Liver (tissue), 9 donors: ENCODE data around the gene BCAP31. TPM values are rescaled to one million over a fixed set of nuclear protein-coding genes. Genes with fewer than 3 reads are reported as not detected.

Source experiments
- DNase-seq: peaks from one replicate; pipeline ENCODE4 v3.0.0-alpha.2; 2017; ENCODE audit warnings: low spot score
- H3K27ac ChIP-seq, 2 donors: one replicate each; pipeline ENCODE4 v1.7.0; 2013; ENCODE audit warnings: inconsistent platforms in 2 of 2, low read length in 2 of 2, control low read depth in 1 of 2, low read depth in 1 of 2, mild to moderate bottlenecking in 1 of 2
- H3K27me3 ChIP-seq, 4 donors: one replicate each; pipeline versions ENCODE4 v1.6.1 to v1.7.0; 2013; ENCODE audit warnings: low read length in 3 of 4, inconsistent platforms in 1 of 4, mild to moderate bottlenecking in 1 of 4, moderate library complexity in 1 of 4; ENCODE audit not compliant: control insufficient read depth in 4 of 4, insufficient read depth in 4 of 4
- H3K36me3 ChIP-seq, 4 donors: one replicate each; pipeline versions ENCODE4 v1.6.1 to v1.7.0; 2013; ENCODE audit warnings: low read length in 3 of 4, mild to moderate bottlenecking in 3 of 4, low read depth in 1 of 4, moderate library complexity in 1 of 4; ENCODE audit not compliant: control insufficient read depth in 4 of 4, insufficient read depth in 3 of 4
- H3K4me1 ChIP-seq, 4 donors: one replicate each; pipeline versions ENCODE4 v1.6.1 to v1.7.0; 2013; ENCODE audit warnings: low read length in 3 of 4, mild to moderate bottlenecking in 3 of 4, moderate library complexity in 1 of 4; ENCODE audit not compliant: control insufficient read depth in 4 of 4, insufficient read depth in 4 of 4
- H3K4me3 ChIP-seq, 3 donors: one replicate each; pipeline versions ENCODE4 v1.6.1 to v1.7.0; 2013; ENCODE audit warnings: low read length in 3 of 3, control low read depth in 1 of 3, low read depth in 1 of 3, mild to moderate bottlenecking in 1 of 3
- H3K9ac ChIP-seq, 2 donors: one replicate each; pipeline ENCODE4 v1.7.0; 2013; ENCODE audit warnings: low read length in 2 of 2, mild to moderate bottlenecking in 2 of 2, moderate library complexity in 2 of 2, control low read depth in 1 of 2, low read depth in 1 of 2
- H3K9me3 ChIP-seq, 4 donors: one replicate each; pipeline versions ENCODE4 v1.6.1 to v1.7.0; 2013; ENCODE audit warnings: low read length in 3 of 4; ENCODE audit not compliant: control insufficient read depth in 4 of 4
- CTCF ChIP-seq: fragments of 150-350 bp; IDR thresholded peaks from 2 replicates; pipeline ENCODE4 v1.5.1; 2017; ENCODE audit warnings: improper control_type of control experiment, low read depth, low read length; ENCODE audit not compliant: missing input control
- EGR1 ChIP-seq, 2 donors: IDR thresholded peaks; 2 replicates each; pipeline ENCODE4 v1.6.1; 2016 to 2018; ENCODE audit warnings: antibody characterized with exemption in 2 of 2, low read depth in 2 of 2
- FOXA1 ChIP-seq: IDR thresholded peaks from 2 replicates; pipeline ENCODE4 v1.6.1; 2016; ENCODE audit warnings: antibody characterized with exemption
- FOXA2 ChIP-seq: IDR thresholded peaks from 2 replicates; pipeline ENCODE4 v1.6.1; 2016; ENCODE audit warnings: antibody characterized with exemption
- GABPA ChIP-seq, 2 donors: IDR thresholded peaks in 1 of 2; conservative IDR thresholded peaks in 1 of 2; 2 replicates each; pipeline ENCODE4 v1.6.1; 2016; ENCODE audit warnings: antibody characterized with exemption in 2 of 2, mild to moderate bottlenecking in 1 of 2, moderate library complexity in 1 of 2
- HNF4A ChIP-seq, 2 donors: conservative IDR thresholded peaks; 2 replicates each; pipeline ENCODE4 v1.6.1; 2016; ENCODE audit warnings: antibody characterized with exemption in 2 of 2, mild to moderate bottlenecking in 2 of 2
- HNF4G ChIP-seq: IDR thresholded peaks from 2 replicates; pipeline ENCODE4 v1.6.1; 2016; ENCODE audit warnings: antibody characterized with exemption
- JUND ChIP-seq, 2 donors: IDR thresholded peaks; 2 replicates each; pipeline ENCODE4 v1.6.1; 2016; ENCODE audit warnings: antibody characterized with exemption in 2 of 2
- RAD21 ChIP-seq, 2 donors: IDR thresholded peaks; 2 replicates each; pipeline ENCODE4 v1.6.1; 2016; ENCODE audit warnings: antibody characterized with exemption in 2 of 2, mild to moderate bottlenecking in 2 of 2
- RXRA ChIP-seq, 2 donors: IDR thresholded peaks; 2 replicates each; pipeline ENCODE4 v1.6.1; 2017 to 2018; ENCODE audit warnings: antibody characterized with exemption in 2 of 2, mild to moderate bottlenecking in 1 of 2
- SP1 ChIP-seq: IDR thresholded peaks from 2 replicates; pipeline ENCODE4 v1.6.1; 2018; ENCODE audit warnings: antibody characterized with exemption, mild to moderate bottlenecking
- TAF1 ChIP-seq: conservative IDR thresholded peaks from 2 replicates; pipeline ENCODE4 v1.6.1; 2016; ENCODE audit warnings: antibody characterized with exemption, mild to moderate bottlenecking
- YY1 ChIP-seq: IDR thresholded peaks from 2 replicates; pipeline ENCODE4 v1.6.1; 2016; ENCODE audit warnings: antibody characterized with exemption, mild to moderate bottlenecking
- WGBS: extraction: QIAGEN DNeasy Blood & Tissue Kit; methylation state at CpG from one replicate; pipeline ENCODE4 v1.1.7; 2013; 5-methylcytosine and 5-hydroxymethylcytosine counted together
- polyA plus RNA-seq, 2 donors: library from polyadenylated mRNA; stranded (reverse) in 1 of 2; unstranded in 1 of 2; fragments of 200-250 nt in 1 of 2; fragments of >200 nt in 1 of 2; fragmentation: Nextera tagmentation in 1 of 2; extraction: Ambion mirVana in 1 of 2; gene quantifications; one replicate each; pipeline versions ENCODE4 v1.2.1 to v1.2.3, GENCODE V29; 2013 to 2015
- total RNA-seq, 2 donors: library from RNA; depleted of rRNA; stranded (reverse); fragments of >200 nt; gene quantifications; one replicate each; pipeline ENCODE4 v1.2.3, GENCODE V29; 2014
- TF ChIP-seq, protein P1 (sequence below): IDR thresholded peaks from 2 replicates; pipeline ENCODE4 v1.6.1; 2016; ENCODE audit warnings: antibody characterized with exemption, mild to moderate bottlenecking
- TF ChIP-seq, protein P2 (sequence below): IDR thresholded peaks from 2 replicates; pipeline ENCODE4 v1.6.1; 2016; ENCODE audit warnings: antibody characterized with exemption
- TF ChIP-seq, protein P3 (sequence below): IDR thresholded peaks from 2 replicates; pipeline ENCODE4 v1.6.1; 2016; ENCODE audit warnings: antibody characterized with exemption
- TF ChIP-seq, protein P4 (sequence below): IDR thresholded peaks from 2 replicates; pipeline ENCODE4 v1.6.1; 2016; ENCODE audit warnings: antibody characterized with exemption
- donor health status: healthy.
- donor health status: healthy.
- donor health status: healthy.
- donor health status: healthy.
- donor health status: healthy.

The BCAP31 gene
- total and polyA plus RNA-seq, 4 donors, result 64.6 to 158 (median 119) TPM

GRCh38 chrX:153763989-153764755 is 40.0 kb upstream of the BCAP31 start, which contains the start of gene PLXNB3 (continued):
- no peak for TF ChIP-seq RXRA (IDR thresholded peaks at IDR 0.05)

DNA sequence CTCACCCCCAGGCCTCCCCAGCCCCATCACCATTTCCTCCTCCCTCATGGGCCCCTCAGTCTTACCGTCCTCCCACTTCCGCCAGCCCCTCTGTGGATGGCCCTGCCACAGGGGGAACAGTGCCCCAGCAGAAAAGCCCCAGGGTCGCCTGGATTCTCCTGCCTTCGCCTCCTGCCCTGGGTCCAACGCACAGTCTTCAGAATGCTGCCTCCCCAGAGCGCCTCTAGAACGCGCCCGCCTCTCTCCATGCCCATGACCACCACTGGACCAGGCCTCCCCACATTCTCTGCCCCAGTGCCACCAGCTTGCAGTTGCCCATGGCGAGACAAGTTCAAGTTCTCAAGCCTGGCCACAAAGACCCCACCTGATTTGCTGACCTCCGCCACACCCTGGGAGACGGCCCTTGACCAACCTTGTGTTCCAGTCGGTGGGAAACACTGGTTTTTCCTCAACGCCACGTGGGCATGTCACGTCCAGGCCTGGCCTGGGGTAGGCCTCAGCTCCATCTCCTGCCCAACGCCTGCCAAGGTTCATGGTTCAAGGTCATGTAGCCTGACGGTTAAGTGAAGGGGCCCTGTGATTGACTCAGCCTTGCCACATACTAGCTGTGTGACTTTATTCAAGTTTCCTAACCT is 39.2 kb upstream of the BCAP31 start:
- TF ChIP-seq EGR1 (IDR thresholded peaks at IDR 0.05; ENCODE audit: low read depth in 2 of 2), result no peak
- TF ChIP-seq FOXA2, result no peak
- TF ChIP-seq YY1, result no peak
- no peak for TF ChIP-seq HNF4A (conservative IDR thresholded peaks at IDR 0.05)
- Histone ChIP-seq H3K9me3 (no peaks in the 10 kb centered on the region), H3K27ac (no peak overlapping the region), H3K27me3 (no peaks in the 10 kb centered on the region), H3K36me3 (no peaks in the 10 kb centered on the region), H3K4me3 (no peak overlapping the region), H3K9ac (no peak overlapping the region), H3K4me1 (peaks cover 0 to 7% (median 0%) of the 10 kb centered on the region in 4 donors)
- WGBS, result 80% methylated on average over 18 of the region's 18 CpGs
- no peak for DNase-seq

- Histone ChIP-seq H3K9me3 (no peaks in the 10 kb centered on the region), H3K27ac (no peak overlapping the region), H3K27me3 (no peaks in the 10 kb centered on the region), H3K4me1 (peaks cover 0 to 7% (median 0%) of the 10 kb centered on the region in 4 donors), H3K36me3 (no peaks in the 10 kb centered on the region), H3K9ac (no peak overlapping the region), H3K4me3 (no peak overlapping the region)
- DNase-seq, result no peak
- TF ChIP-seq, protein P1, sequence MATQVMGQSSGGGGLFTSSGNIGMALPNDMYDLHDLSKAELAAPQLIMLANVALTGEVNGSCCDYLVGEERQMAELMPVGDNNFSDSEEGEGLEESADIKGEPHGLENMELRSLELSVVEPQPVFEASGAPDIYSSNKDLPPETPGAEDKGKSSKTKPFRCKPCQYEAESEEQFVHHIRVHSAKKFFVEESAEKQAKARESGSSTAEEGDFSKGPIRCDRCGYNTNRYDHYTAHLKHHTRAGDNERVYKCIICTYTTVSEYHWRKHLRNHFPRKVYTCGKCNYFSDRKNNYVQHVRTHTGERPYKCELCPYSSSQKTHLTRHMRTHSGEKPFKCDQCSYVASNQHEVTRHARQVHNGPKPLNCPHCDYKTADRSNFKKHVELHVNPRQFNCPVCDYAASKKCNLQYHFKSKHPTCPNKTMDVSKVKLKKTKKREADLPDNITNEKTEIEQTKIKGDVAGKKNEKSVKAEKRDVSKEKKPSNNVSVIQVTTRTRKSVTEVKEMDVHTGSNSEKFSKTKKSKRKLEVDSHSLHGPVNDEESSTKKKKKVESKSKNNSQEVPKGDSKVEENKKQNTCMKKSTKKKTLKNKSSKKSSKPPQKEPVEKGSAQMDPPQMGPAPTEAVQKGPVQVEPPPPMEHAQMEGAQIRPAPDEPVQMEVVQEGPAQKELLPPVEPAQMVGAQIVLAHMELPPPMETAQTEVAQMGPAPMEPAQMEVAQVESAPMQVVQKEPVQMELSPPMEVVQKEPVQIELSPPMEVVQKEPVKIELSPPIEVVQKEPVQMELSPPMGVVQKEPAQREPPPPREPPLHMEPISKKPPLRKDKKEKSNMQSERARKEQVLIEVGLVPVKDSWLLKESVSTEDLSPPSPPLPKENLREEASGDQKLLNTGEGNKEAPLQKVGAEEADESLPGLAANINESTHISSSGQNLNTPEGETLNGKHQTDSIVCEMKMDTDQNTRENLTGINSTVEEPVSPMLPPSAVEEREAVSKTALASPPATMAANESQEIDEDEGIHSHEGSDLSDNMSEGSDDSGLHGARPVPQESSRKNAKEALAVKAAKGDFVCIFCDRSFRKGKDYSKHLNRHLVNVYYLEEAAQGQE, result no peak
- no peak for TF ChIP-seq FOXA2
- TF ChIP-seq, protein P2, sequence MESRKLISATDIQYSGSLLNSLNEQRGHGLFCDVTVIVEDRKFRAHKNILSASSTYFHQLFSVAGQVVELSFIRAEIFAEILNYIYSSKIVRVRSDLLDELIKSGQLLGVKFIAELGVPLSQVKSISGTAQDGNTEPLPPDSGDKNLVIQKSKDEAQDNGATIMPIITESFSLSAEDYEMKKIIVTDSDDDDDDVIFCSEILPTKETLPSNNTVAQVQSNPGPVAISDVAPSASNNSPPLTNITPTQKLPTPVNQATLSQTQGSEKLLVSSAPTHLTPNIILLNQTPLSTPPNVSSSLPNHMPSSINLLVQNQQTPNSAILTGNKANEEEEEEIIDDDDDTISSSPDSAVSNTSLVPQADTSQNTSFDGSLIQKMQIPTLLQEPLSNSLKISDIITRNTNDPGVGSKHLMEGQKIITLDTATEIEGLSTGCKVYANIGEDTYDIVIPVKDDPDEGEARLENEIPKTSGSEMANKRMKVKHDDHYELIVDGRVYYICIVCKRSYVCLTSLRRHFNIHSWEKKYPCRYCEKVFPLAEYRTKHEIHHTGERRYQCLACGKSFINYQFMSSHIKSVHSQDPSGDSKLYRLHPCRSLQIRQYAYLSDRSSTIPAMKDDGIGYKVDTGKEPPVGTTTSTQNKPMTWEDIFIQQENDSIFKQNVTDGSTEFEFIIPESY, result no peak
- TF ChIP-seq HNF4G, result no peak
- no peak for TF ChIP-seq YY1
- TF ChIP-seq, protein P3, sequence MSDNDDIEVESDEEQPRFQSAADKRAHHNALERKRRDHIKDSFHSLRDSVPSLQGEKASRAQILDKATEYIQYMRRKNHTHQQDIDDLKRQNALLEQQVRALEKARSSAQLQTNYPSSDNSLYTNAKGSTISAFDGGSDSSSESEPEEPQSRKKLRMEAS, result no peak
- TF ChIP-seq FOXA1, result no peak
- no peak for TF ChIP-seq GABPA (IDR thresholded peaks at IDR 0.05 in 1 of 2, conservative IDR thresholded peaks at IDR 0.05 in 1 of 2)
- no peak for TF ChIP-seq CTCF
- no peak for TF ChIP-seq JUND (IDR thresholded peaks at IDR 0.05)
- TF ChIP-seq, protein P4, sequence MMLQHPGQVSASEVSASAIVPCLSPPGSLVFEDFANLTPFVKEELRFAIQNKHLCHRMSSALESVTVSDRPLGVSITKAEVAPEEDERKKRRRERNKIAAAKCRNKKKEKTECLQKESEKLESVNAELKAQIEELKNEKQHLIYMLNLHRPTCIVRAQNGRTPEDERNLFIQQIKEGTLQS, result no peak
- no peak for TF ChIP-seq EGR1 (IDR thresholded peaks at IDR 0.05; ENCODE audit: low read depth in 2 of 2)
- no peak for TF ChIP-seq SP1
- no peak for TF ChIP-seq RAD21 (IDR thresholded peaks at IDR 0.05)
- no peak for TF ChIP-seq TAF1
- 92% methylated on average over 14 of the region's 14 CpGs for WGBS
Observed at GRCh38 chrX:153762626-153763173, 38.5 kb upstream of the BCAP31 start.
